Middle frontal gyrus (tissue), 1 donor: Measurements from ENCODE around the gene MEF2B.

Source experiments
- DNase-seq: peaks from one replicate; pipeline ENCODE4 v3.0.0-alpha.2; 2015; ENCODE audit warnings: low spot score; ENCODE audit errors: extremely low spot score

The MEF2B gene

DNA sequence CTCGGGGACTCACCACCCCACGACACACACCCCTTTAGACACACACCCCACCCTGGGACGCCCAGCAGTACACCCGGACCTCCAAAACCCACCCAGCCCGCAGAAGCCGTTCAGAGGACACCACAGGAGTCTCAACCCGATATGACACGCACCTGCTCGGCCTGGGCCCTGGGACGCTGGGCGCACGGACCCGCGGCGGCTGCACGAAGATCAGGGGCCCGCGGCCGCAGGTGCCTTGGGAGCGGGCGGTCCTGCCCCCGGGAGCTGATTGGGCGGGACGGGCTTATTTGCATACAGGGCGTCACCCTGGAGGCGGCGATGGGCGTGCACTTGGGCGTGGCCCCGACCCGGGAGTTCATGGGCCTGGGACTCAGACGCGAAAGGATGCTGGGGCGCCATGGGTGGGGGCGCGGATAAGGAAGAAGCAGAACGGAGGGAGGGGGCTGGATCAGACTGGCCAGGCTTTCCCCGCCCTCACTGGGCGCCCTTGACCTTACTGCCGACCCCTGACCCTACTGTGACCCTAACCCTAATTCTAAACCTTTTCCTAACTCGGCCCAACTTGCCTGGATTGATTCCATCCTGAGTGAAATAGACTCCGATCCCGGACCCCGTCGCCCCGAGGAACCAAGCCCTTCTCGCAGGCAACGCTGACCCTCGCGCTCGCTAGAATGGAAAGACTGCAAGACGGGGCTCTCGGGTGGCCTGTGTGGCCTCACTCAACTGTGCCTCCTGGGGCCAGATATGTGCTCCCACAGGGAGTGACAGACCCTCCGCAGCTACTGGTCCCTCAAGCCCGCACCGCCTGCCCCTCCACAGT is at the start of gene MEF2B:
Gene MEF2B, minus strand, starts transcription at position 211 of the 820 bp plus-strand sequence. CDS start 19,528 bp downstream, outside the sequence.
- DNase-seq: peak; percentile 21

DNA sequence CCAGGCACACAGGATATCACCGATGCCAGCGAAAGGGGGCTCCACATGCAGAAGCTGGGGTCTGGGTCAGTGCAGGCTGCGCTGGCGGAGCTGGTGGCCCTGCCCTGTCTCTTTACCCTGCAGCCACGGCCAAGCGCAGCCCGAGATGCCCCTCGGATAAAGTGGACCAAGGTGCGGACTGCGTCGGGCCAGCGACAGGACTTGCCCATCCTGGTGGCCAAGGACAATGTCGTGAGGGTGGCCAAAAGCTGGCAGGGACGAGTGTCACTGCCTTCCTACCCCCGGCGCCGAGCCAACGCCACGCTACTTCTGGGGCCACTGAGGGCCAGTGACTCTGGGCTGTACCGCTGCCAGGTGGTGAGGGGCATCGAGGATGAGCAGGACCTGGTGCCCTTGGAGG is 48.8 kb upstream of the MEF2B start:
- no peak for DNase-seq

DNA sequence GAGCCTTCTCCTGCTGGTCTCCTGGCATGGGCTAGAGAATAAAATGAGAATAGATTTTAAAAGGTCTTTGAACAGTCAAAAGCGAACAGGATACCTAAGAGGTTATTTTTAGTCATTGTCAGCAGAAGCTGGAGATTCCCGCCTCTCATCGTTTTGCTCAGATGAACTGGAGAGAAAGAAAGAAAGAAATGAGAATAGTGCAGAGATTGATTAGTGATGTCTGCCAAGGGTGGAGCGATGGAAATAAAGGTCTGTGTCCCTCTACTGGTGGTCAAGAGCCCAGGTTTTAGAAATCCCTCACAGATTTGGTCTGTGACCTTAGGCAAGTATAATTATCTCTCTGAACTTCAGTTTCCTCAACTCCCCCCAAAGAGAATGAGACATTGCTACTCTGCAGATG is 47.0 kb upstream of the MEF2B start:
- DNase-seq: no peak

DNA sequence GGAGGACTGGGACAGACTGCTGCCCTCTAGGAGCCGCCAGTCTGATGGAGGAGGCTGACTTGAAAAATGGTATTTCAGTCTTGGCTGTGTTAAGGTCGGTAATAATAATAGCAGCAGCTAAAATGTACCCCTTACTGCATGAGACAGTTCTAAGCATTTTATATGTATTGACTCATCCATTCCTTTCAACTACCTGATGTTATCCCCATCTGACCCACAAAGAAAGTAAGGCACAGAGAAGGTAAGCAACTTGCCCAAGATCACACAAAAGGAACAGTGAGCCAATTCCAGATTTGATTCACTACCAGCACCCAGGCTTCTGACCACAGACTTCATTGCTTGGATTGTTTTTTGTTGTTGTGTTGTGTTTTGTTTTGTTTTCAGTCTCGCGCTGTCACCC is 45.7 kb upstream of the MEF2B start:
- no peak for DNase-seq

DNA sequence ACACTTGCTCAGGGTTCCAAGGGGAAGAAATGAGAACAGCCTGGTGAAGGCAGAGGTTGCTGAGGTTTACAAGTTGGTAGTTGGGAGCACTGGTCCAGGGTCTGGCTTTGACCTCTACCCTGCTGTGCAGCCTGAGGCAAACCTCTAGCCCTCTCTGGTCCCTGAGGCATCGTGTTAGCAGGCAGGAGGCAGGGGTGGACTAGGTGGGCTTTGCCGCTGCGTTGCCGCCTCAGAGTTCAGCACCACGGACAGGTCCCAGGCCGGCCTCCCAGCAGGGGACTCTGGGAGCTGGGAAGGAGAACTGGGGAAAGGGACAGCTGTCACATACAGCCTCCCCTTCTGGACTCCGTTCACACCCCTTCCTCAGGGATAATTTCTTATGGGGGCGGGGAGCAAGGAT is 44.8 kb upstream of the MEF2B start:
- DNase-seq: no peak

DNA sequence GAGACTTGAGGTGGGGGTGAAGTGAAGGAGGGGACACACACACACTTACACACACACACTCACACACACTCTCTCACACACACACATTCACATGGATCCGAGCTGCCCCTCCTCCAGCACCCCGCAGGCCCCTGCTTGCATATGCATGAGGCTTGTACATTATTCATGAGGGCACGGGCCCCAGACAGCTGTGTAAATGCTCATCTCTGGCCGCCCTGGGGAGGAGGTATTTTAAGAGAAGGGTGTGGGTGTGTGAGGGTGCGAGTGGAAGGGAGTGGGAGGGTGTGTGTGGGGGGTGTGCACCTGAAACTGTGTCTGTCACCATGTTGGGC is 44.1 kb upstream of the MEF2B start:
- no peak for DNase-seq

DNA sequence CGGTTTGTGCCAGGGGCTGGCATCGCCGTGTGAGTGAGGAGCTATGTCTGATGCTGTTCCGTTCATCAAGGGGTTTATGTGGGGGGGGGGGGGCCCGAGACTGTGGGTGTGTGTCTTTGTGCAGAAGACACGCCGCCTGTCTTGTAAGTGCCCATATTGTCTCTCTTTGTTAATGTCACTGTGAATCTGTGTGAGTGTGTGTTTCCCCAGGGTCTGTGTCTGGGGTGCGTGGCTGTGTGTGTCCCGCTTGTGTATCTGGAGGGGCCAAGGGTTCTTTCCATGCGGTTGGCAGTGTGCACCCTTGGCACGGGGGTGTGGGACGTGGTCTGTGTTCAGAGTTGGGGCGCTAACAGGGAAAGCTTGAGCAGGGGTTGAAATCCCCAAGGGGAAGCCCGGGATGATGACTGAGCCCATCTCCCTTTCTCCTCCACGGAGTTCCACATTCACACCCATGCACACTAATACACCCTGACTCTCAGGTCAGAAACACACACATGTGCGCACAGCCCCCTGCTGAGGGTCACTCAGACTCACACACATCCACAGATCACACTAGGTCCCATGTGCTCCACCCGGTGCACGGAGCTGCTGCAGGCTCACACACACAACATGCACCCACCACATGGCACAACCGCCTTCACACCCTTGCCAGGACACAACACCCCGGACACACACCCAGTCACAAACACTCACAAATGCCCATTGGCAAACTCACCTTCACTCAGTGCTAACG is 43.5 kb upstream of the MEF2B start:
- no peak for DNase-seq

DNA sequence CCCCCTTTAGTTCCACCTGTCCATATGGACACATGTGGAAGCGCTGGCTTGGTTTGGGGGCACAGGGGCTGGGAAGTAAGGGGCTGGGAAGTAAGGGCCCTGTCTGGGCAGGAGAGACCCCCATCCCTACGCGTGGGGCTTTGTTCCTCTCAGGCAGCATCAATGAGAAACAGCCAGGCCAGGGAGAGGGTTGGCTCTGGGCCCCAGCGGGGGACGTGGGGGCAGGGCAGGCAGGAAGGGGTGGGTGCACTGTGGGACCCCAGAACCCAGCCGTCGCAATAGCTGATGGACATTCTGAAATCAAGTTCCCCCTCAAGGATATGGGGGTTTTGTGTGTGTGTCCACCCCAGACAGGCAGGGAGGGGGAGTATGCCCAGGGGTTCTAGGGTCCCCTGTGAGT is 42.9 kb upstream of the MEF2B start:
- DNase-seq: no peak

DNA sequence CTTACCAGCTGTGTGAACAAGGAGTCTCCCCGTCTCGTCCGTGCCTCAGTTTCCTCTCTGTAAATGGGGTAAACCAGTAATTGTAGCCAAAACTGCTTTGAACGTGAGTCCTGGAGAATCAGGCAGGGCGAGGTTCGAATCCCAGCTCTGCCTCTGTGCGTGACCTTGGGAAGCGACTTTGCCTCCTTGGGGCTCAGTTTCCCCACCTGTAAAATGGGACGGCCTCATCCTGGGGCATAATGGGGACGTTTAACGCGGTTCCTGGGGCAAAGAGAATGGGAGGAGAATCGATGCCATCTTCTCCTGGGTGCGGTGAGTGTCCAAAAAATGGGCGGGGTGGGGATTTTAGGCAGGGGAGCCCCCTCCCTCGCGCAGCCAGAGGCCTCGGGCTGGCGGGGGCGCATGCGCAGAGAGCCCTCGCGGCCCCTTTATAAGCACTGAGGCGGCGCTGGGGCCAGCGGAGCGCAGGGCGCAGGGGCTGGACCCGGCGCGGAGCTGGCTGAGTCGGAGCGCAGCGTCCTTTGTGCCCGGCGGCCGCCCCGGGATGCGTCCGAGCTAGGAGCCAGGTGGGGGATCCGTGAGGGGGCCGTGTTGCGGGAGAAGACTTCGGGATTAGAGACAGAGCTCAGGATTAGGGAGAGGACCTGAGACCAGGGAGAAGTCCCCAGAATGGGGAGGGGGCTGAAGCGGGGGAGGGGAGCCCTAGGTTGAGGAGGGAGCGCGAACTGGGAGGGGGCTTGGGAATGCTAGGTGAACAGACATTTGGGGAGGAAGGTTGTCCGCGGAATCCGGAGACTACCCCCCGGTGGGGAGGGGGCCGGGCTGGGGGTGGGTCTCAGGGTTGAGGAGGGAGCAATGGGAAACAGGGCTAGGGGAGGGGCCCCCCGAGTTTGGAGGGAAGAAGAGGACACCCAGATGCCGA is 41.7 kb upstream of the MEF2B start, which contains the start of gene NCAN:
Gene NCAN, plus strand, starts transcription at position 460 of the 922 bp plus-strand sequence. CDS start 4,996 bp downstream, outside the sequence.
- no peak for DNase-seq

DNA sequence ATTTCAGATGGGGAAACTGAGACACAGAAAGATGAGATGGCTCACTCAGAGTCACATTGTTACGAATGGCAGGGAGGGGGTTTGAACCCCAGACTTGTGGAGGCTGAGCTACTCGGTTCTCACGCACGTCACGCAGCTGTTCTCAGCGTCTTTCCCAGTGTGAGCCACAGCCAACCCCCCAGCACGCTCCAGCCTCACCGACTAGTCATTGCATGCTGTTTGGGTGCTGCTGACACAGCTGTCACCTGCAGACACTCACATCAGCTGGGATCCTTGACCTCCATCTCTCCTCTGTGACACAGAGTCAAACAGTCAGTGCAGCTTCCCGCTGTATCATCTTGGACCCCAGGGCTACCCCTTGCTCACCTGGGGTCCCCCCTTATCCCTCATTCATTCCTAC is 39.3 kb upstream of the MEF2B start:
- DNase-seq: no peak

DNA sequence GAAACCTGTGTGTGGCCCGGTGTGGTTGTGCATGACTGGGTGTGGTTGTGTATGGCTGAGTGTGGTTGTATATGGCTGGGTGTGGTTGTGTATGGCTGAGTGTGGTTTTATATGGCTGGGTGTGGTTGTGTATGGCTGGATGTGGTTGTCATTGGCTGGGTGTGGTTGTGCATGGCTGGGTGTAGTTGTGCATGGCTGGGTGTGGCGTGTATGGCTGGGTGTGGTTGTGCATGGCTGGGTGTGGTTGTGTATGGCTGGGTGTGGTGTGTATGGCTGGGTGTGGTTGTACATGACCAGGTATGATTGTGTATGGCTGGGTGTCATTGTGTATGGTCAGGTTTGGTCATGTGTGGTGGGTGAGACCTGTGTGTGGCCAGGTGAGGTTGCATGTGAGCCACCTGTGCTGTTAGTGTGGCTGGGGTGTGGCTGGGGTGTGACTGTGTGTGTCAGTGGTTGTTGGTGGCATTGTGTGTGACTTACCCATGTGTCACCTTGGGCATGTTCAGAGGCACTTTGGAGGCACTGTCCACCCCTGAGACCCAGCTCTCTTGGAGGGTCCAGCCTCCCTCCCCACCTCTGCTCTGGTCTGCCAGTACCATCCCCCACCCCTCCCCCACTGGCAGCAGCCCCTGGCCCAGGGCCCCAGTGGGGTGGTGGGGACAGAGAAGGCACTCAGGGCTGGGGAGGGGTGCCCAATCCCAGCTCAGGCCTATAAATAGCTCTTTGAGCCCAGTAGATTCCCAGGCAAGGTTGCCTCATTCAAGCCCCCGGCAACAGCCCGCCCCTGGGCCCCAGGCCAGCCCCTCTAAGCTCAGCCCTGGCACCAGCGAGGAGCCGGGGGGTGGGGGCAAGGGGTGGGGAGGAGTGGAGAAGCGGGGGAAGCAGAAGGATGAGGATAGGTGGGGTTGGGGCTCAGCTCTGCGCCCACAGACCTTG is 37.8 kb upstream of the MEF2B start:
- DNase-seq: no peak

DNA sequence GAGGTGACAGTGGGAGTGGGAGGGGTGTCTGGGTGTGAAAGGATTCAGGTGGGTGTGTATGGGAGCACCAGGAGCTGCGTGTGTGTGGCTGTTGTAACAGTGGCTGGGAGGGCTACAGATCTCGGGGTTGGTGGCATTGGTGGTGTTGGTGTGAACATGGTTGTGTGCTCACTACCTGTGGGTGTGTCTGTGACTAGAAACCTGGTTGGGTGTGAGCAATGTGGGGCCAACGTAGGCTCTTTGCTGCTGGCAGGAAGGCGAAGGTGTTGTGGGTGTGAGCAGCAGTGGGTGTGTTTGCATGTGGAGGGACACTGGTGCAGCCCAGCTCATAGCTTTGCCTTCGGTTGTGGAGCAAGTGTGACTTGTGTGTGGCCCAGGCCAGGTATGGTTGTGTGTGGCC is 36.9 kb upstream of the MEF2B start:
- DNase-seq: no peak

DNA sequence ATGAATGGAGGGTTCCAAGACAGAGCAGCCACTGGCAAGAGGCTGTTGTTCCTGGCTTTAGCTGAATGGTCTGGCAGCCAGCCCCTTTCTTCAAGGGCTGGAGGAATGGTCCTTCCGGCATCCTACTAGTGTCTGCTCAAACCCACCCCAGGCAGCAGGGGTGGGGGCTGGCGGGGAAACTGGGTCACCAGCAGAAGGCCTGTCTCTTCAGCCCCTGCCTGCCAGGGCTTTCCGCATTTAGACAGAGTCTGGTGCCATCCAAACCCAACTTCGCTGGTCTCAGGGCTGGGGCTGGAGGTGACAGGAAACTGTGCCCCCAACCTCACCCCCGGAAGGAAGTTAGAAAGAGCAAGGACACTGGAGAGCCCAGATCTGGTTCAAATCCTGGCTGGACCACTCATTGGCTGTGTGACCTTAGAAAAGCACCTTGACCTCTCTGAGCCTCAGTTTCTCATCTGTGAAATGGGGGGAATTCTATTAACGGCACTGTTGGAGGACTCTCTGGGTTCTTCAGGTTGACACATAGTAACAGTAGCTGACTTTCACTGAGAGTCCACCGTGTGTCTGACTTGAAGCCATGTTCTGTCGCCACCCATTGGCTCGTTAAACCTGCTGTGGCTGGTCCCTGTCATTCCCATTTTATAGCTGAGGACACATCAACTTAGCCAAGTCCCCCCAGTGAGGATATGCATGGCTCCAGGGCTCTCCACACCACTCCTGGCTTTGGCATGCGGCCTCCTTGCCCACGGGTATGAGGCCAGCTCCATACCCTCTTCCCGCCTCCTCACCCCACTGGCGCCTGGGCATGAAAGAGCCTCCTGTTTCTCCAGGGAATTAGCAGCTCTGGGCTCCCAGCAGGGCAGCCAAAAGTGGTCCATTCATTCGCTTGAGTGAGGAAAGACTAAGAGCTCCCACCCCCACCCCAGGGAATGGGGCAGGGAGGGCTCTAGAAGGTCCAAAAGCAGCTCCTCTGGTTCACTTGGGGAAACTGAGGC is 35.6 kb upstream of the MEF2B start:
- DNase-seq: no peak

DNA sequence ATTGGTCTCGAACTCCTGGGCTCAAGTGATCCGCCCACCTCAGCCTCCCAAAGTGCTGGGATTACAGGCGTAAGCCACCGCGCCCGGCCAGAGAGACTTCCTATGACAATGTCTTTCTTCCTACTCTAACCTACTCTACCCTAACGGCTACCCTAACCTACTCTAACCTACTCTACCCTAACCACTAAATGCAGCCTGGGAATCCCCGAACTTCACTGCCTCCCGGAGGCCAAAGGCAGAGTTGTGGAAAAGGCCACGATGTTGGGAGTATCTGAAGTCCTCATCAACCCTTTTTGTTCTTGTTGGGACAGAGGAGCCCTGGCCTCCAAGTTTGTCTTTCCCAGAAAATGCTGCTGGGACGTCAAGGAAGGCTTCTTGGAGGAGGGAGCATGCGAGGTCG is 34.1 kb upstream of the MEF2B start:
- no peak for DNase-seq

DNA sequence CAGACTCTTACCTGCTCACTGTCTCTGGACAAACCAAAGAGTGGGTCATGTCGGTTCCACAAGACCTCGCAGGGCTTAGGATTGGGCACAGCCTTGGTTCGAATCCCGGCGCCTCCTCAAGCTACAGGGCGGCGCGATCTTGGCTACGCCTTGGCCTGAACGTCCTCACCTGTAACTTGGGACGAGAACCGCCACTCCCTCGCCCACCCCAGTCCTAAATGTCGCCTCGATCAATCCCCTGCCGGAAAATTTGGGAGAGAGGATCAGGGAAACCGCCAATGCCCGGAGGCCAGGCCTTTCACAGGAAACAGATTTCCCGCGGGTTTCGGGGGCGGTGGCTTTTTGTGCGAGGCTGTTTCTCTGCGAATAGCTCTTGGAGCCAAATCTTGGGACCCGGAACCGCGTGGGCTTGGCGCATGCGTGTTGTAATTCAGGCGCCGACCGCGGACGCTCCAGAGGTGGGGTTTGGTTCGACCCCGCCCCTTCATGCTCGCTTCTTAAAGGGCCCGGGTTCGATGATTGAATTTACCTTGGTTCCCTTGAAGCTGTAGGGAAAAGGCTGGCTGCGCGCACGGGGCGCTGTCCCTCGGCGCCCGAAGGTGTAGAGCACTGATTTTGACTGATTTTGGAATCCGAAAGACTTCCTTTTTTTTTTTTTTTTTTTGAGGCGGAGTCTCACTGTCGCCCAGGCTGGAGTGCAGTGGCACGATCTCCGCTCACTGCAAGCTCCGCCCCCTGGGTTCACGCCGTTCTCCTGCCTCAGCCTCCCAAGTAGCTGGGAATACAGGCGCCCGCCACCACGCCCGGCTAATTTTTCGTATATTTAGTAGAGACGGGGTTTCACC is 33.2 kb upstream of the MEF2B start, which contains the start of gene NR2C2AP:
Gene NR2C2AP, minus strand, starts transcription at position 403 of the 845 bp plus-strand sequence. Its CDS starts 354 bp downstream, at position 49.
- peak; percentile 83 for DNase-seq

DNA sequence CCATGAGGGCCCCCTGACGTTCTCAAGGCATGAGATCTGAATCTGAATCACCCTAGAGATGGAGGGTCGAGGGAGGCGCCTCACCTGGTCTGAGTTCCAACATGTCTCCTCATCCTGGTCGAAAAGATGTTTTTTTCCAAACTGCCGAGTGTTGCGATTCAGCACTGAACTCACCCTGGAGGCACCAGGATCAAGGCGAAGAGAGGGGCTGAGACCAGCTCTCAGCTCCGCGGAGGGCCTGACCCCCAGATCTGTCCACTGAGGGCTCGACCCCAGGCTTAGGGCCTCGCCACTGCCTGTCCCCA is 32.6 kb upstream of the MEF2B start:
- no peak for DNase-seq

DNA sequence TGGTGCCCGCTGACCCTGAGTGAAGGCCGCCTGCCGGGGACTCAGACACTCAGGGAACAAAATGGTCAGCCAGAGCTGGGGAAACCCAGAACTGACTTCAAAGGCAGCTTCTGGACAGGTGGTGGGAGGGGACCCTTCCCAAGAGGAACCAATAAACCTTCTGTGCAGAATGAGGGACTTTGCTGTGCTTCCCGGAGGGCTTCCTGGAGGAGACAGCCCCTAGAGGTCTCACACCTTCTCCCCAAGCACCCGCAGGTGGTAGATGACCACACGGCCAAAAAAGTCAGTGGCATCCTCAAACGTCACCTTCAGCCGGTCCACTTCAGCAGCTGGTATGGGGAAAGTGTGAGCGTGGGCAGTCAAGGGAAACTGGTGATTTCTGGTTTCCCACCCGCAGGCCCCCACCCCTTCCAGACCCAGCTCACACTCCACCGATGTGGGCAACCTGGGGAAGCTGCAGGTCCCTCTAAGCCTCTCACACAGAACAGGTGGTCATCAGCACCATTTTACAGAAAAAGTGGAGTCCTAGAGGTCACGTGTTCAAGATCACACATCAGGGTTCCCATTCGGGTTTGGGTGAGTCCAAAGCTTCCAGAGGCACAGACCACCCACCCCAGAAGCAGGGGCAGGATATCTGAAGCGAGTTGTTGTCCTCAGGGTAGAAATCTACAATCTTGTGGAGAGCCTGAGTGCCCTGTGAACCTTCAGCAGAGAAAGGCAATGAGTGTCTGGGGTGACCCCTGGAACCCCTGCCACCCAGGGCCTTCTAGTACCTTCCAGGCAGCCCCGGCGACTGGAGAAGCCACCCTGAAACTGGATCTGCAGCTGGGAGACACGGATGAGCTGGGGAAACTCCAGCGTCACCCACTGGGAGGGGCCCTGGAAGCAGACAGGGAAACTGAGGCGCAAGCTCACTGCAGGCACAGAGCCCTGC is 31.9 kb upstream of the MEF2B start:
- DNase-seq: no peak
